Prostate gland (tissue), 2 donors: Measurements from ENCODE around the gene LRRC2. TPM values are rescaled to one million over a fixed set of nuclear protein-coding genes. Genes with fewer than 3 reads are reported as not detected.

Experiments used
- DNase-seq: peaks from one replicate; pipeline ENCODE4 v3.0.0-alpha.2; 2019; ENCODE audit warnings: low spot score
- H3K27ac ChIP-seq, 2 donors: fragments of 200-600 bp; sonication (generic); 2 replicates each; pipeline ENCODE4 v1.5.1; 2017 to 2019
- H3K27me3 ChIP-seq: fragments of 200-600 bp; sonication (generic); replicated peaks from 2 replicates; pipeline ENCODE4 v1.5.1; 2019; ENCODE audit not compliant: insufficient read depth
- H3K36me3 ChIP-seq, 2 donors: fragments of 200-600 bp; sonication (generic); 1 replicate in 1 of 2; 2 replicates in 1 of 2; pipeline versions ENCODE4 v1.5.1 to v1.8.1; 2017 to 2019
- H3K4me1 ChIP-seq: fragments of 200-600 bp; sonication (generic); replicated peaks from 2 replicates; pipeline ENCODE4 v1.5.1; 2019
- H3K4me3 ChIP-seq, 2 donors: fragments of 200-600 bp; sonication (generic); 2 replicates each; pipeline ENCODE4 v1.5.1; 2017 to 2019
- H3K9me3 ChIP-seq: fragments of 200-600 bp; sonication (generic); 2 replicates; pipeline ENCODE4 v1.5.1; 2017
- POLR2A ChIP-seq: fragments of 450-650 bp; IDR thresholded peaks from one replicate; pipeline ENCODE4 v1.6.1; 2016; ENCODE audit warnings: antibody characterized with exemption, mild to moderate bottlenecking
- POLR2AphosphoS5 ChIP-seq: sonication (generic); formaldehyde crosslinking; IDR thresholded peaks from one replicate; pipeline ENCODE4 v1.6.1; 2017; ENCODE audit warnings: antibody characterized with exemption
- WGBS: methylation state at CpG from one replicate; pipeline ENCODE4 v1.1.5; 2018; 5-methylcytosine and 5-hydroxymethylcytosine counted together
- intact Hi-C: fragments of 100-400 bp; cut with DNase I; formaldehyde crosslinking; loops from one replicate; pipeline ENCODE4 v1.14.2; 2022
- total RNA-seq, 2 donors: library from RNA; depleted of rRNA; stranded (reverse); fragments of >200 nt; gene quantifications; one replicate each; pipeline ENCODE4 v1.1.0, GENCODE V29; 2016
- TF ChIP-seq, protein P1 (sequence below), 4 experiments: fragments of 200-600 bp in 2 of 4; fragments of 450-650 bp in 2 of 4; sonication (generic) in 2 of 4; IDR thresholded peaks; 1 replicate in 3 of 4; 2 replicates in 1 of 4; pipeline ENCODE4 v1.5.1; 2016 to 2019; ENCODE audit warnings: antibody characterized with exemption in 4 of 4, mild to moderate bottlenecking in 2 of 4, moderate library complexity in 2 of 4

The LRRC2 gene
- total RNA-seq, 2 donors from 2014 or later, result 0.45 to 1.6 TPM

DNA sequence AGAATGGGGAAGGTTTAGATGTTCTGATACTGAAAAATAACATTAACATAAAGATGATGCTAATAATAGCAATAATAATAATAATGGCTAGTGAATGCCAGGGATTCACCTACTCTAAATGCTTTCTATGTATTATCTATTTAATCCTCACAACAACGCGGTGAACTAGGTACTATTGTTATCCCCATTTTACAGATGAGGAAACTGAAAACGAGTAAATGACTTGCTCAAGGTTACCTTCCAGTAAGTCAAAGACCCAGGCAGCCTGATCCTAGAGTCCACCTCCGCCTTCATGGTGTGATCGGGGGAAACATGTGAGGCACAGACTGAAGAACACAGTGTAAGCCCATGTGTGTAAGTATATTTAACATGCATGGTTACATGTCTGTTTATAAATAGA is 30.4 kb downstream of the LRRC2 start:
- Histone ChIP-seq H3K36me3 (no peaks in the 10 kb centered on the region), H3K27ac (no peak overlapping the region), H3K27me3 (no peaks in the 10 kb centered on the region), H3K9me3 (no peaks in the 10 kb centered on the region), H3K4me3 (no peak overlapping the region), H3K4me1 (no peaks in the 10 kb centered on the region)
- WGBS, result 97% methylated on average over 5 of the region's 5 CpGs
- no peak for DNase-seq
- TF ChIP-seq, protein P1, sequence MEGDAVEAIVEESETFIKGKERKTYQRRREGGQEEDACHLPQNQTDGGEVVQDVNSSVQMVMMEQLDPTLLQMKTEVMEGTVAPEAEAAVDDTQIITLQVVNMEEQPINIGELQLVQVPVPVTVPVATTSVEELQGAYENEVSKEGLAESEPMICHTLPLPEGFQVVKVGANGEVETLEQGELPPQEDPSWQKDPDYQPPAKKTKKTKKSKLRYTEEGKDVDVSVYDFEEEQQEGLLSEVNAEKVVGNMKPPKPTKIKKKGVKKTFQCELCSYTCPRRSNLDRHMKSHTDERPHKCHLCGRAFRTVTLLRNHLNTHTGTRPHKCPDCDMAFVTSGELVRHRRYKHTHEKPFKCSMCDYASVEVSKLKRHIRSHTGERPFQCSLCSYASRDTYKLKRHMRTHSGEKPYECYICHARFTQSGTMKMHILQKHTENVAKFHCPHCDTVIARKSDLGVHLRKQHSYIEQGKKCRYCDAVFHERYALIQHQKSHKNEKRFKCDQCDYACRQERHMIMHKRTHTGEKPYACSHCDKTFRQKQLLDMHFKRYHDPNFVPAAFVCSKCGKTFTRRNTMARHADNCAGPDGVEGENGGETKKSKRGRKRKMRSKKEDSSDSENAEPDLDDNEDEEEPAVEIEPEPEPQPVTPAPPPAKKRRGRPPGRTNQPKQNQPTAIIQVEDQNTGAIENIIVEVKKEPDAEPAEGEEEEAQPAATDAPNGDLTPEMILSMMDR (IDR thresholded peaks at IDR 0.05), result no peak
- TF ChIP-seq POLR2AphosphoS5 (no peak), POLR2A (no peak)
- intact Hi-C loops, result no loop called here

DNA sequence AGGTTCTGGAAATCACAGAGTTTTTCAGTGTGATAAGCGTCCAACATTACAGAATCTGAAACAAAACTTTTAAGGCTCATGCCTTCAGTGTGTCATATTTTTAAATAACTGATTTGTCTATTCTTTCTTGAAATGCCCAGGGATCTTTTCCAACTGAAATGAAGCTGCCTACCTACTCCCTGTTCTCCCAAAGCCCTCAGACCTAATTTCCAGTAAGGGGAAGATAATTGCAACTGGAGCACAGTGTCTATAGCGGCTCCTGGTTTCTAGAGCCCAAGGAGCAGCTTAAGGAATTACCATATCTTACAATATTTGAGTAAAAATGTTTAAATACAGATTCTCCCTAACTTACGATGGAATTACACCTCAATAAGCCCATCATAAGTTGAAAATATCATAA is 33.0 kb downstream of the LRRC2 start:
- TF ChIP-seq POLR2AphosphoS5 (no peak), POLR2A (no peak)
- TF ChIP-seq, protein P1 (IDR thresholded peaks at IDR 0.05), result no peak
- no peak overlapping the region for H3K4me3 ChIP-seq
- H3K9me3 ChIP-seq, result no peaks in the 10 kb centered on the region
- H3K4me1 ChIP-seq, result no peaks in the 10 kb centered on the region
- H3K27ac ChIP-seq, result no peak overlapping the region
- 89% methylated on average over 3 of the region's 3 CpGs for WGBS
- no peak for DNase-seq
- no peaks in the 10 kb centered on the region for H3K36me3 ChIP-seq
- intact Hi-C loops, result no loop called here
- H3K27me3 ChIP-seq, result no peaks in the 10 kb centered on the region

DNA sequence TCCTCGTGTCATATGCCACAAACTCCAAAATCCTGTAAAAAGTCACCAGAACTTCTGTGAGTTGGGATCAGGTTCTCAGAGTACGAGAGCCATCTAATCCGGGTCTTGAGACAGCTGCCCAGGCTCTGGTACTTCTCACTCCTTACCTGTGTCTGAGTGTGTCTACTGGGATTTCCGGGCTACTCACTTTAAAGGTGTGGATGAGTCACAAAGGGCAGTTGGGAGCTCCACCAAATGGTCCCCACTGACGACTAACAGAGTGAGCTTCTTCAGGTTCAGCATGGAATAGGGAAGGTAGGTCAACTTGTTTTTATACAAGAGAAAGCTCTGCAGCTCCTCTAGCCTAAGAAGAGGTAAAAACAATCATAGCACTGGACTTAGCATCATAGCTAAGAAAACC is 38.9 kb downstream of the LRRC2 start:
- H3K4me1 ChIP-seq, result no peaks in the 10 kb centered on the region
- no peak for TF ChIP-seq POLR2AphosphoS5
- TF ChIP-seq POLR2A, result no peak
- TF ChIP-seq, protein P1 (IDR thresholded peaks at IDR 0.05), result no peak
- no peaks in the 10 kb centered on the region for H3K27me3 ChIP-seq
- intact Hi-C loops, result no loop called here
- WGBS, result 88% methylated on average over 5 of the region's 5 CpGs
- DNase-seq, result no peak
- H3K4me3 ChIP-seq, result no peak overlapping the region
- no peaks in the 10 kb centered on the region for H3K9me3 ChIP-seq
- no peak overlapping the region for H3K27ac ChIP-seq
- no peaks in the 10 kb centered on the region for H3K36me3 ChIP-seq

DNA sequence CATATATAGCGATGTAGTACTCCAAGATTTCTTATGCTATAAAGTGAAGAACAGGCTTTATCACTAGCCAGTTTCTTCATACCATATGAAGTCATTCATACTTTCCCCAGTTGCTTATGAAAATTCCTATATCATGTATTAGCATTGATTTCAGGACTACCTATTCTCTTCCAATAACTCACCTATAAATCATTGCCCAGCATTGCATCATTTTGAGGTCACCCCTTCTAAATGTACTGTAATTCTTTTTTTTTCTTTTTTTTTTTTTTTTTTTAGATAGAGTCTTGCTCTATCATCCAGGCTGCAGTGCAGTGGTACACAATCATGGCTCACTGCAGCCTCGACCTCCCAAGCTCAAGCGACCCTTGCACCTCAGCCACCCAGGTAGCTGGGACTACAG is 41.3 kb downstream of the LRRC2 start:
- Histone ChIP-seq H3K9me3 (no peaks in the 10 kb centered on the region), H3K27me3 (no peaks in the 10 kb centered on the region), H3K36me3 (no peaks in the 10 kb centered on the region), H3K4me3 (no peak overlapping the region), H3K4me1 (no peaks in the 10 kb centered on the region), H3K27ac (no peak overlapping the region)
- TF ChIP-seq POLR2AphosphoS5, result no peak
- TF ChIP-seq, protein P1 (IDR thresholded peaks at IDR 0.05), result no peak
- intact Hi-C loops, result no loop called here
- 86% methylated on average over 3 of the region's 3 CpGs for WGBS
- DNase-seq, result no peak

GRCh38 chr3:46524008-46524407 is 42.1 kb downstream of the LRRC2 start:
- no peak overlapping the region for H3K27ac ChIP-seq
- no peaks in the 10 kb centered on the region for H3K4me1 ChIP-seq
- TF ChIP-seq, protein P1 (IDR thresholded peaks at IDR 0.05), result no peak
- no peak for TF ChIP-seq POLR2AphosphoS5
- no peaks in the 10 kb centered on the region for H3K9me3 ChIP-seq
- no peaks in the 10 kb centered on the region for H3K27me3 ChIP-seq
- no peaks in the 10 kb centered on the region for H3K36me3 ChIP-seq
- H3K4me3 ChIP-seq, result no peak overlapping the region
- no peak for DNase-seq
- WGBS, result 89% methylated on average over 3 of the region's 3 CpGs
- intact Hi-C loops, result no loop called here
